IPS-NIHi7 (cell line): ENCODE results near the gene COL4A1.

ENCODE experiments used
- DNase-seq: peaks from one replicate; pipeline ENCODE4 v3.0.0; 2012; ENCODE audit warnings: mixed read lengths; ENCODE audit errors: extremely low spot score

COL4A1 gene

DNA sequence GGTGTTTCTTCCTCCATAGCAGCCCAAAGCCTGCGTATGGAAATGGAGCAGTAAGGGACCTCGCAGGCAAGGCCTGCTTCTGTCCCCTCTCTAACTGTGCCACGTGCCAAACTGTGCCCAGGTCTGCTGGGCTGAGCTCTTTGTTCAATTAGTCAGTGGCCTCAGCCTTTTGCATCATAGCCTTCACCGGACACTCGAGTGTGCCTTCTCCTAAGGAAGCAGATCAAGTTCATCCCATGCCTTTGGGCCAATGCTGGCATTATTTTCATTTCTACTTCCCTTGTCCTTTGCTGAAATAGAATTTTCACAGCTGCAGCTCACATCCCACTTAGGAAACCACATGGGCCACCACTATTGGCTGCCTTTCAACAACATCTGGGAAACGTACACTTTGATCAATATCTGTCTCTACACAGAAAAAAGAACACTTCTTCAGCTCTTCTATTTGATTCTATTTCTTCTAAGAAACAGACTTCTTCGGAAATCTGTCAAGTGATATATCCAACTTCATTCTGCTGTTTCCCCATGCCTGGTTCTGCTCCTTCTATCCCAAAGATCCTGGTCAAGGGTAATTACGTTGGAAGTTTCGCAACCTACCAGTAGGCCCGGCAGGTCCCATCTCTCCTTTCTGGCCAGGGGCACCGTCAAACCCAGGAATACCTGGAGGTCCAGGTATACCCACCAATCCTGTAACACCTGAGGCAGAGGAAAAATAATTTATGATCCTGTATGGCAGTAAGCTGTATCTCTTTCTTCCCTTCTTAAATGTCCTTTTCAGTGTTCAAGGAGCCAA lies 143.9 kb downstream of the COL4A1 start:
- DNase-seq: no peak

- no peak for DNase-seq
Measured at GRCh38 chr13:110162053-110162452, 144.9 kb downstream of the COL4A1 start.

DNA sequence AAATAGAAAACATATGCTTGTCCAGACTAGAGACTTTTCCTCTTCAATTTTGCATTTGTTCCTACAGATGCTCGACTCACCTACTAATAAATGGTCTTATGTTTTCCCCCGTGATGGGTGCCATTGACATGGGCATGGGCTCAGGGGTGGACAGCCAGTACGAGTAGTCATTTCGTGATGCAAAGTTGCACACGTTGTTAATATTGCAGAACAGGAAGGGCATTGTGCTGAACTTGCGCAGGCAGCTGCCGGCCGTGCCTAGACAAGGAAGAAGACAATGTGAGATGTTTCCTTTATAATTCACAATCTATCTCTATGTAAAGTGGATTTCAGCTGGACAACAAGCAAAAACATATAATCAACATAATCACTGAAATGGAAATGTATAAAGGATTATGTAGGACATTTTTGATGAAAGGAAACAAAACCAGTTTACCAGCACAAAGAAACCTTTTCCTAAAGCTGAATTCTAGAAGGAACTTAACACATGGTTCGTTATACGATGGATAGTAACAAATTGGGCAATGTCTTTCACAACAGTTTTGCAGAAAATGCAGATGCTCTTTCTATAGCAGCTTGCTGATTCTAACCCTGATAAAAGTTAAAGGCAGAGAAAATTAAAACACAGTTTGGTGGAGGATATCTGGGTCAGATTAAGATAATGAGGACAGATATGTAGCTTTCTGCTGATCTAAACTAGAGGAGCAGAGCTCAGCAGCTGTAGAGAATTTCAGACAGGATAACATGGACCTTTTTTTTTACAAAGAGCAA lies 145.7 kb downstream of the COL4A1 start:
- DNase-seq: no peak

GRCh38 chr13:110158226-110158625 lies 148.7 kb downstream of the COL4A1 start:
- DNase-seq: no peak

GRCh38 chr13:110157718-110158117 lies 149.2 kb downstream of the COL4A1 start:
- no peak for DNase-seq

GRCh38 chr13:110156301-110157049 lies 150.5 kb downstream of the COL4A1 start:
- DNase-seq: no peak

GRCh38 chr13:110155072-110155471 lies 151.9 kb downstream of the COL4A1 start:
- peak; percentile 58 for DNase-seq

- no peak for DNase-seq
Measured at GRCh38 chr13:110154410-110154933, 152.5 kb downstream of the COL4A1 start.

DNA sequence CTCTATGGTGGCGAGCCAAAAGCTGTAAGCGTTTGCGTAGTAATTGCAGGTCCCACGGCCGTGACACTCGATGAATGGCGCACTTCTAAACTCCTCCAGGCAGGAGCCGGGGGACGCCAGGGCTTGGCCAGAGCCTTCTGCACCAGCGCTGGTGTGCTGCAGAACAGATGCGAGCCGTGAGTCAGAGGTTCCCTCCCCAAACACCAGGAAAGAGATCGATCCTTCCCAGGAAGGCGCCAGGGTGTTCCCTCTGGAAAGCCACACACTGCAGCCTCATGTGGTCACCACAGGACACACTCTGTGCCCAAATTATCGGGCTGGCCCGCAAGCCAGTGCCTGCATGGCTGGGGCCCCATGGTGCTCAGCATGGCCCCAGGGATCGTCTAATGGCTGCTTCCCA lies 154.6 kb downstream of the COL4A1 start:
- DNase-seq: no peak

DNA sequence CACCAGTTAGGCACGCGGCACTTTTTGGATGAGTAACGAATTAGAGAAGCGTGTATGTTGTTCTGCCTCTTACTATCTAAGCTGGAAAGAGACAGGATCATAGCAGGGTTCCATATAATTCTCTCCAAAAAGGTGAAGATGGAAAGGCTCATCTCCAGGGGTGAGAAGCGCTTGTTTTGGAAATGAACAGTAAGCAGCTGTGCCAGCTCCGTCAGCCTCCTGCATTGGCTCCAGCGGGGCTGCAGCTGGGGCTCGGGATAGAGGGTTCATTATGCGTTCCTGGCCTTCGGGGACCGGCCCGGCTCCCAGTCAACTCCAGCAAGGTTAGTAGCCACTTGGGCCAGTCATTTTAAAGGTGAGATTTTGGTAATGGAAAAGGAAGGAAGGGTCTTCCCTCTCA lies 155.5 kb downstream of the COL4A1 start:
- DNase-seq: no peak

GRCh38 chr13:110150384-110151101 lies 156.4 kb downstream of the COL4A1 start:
- DNase-seq: no peak

DNA sequence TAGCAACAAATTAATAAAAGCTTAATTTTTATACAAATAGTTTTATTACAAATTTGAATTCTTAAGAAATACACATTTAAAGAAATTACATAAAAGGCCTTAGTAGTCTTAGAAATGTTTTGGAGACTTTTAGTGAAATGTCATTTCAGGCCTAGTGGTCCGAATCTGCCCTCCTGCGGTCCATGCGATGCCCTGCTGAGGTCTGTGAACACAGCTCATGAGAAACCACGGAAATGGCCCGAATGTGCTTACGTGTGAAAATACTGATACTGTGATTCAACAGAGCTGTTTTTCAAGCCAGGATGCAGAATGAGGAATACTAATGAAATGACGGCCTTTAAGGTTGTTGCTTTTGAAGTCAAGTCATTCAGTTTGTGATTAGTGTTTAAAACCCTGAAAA lies 157.9 kb downstream of the COL4A1 start:
- no peak for DNase-seq

- no peak for DNase-seq
Measured at GRCh38 chr13:110140099-110140498, 166.9 kb downstream of the COL4A1 start.

- no peak for DNase-seq
Measured at GRCh38 chr13:110138700-110139036, 168.3 kb downstream of the COL4A1 start.

DNA sequence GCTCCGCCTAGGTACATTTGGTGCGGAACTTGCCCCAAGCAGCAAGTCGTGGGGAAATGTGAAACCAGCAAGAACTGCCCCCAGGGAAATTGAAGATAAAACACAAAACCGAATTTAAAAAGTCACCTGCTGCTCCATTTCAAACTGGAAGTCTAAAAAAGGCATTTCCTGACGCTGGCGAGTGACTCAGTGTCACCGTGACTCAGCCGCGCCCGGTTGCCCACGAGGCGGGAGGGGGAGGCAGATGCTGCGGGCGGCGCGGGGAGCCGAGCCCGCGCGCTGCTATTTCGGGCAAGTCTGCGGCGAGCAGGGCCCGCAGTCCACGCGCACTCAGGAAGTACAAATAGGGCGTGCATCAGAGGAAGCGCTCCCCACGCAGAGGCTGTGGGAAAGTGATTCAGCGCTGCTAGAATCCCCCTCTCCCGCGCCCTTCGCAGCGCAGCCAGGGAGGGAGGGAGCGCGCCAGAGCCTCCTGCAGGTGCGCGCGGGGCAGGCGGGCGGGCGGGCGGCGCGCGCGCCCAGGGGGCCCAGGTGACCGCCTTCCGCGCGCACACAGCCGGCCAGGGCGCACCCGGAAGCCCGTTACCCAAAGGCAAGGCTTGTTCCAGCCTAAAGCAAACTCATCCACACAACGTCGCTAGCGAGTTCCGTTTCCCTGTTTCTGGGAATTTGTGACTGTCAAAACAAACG lies 168.8 kb downstream of the COL4A1 start:
- DNase-seq: peak; percentile 81

GRCh38 chr13:110137680-110138009 lies 169.3 kb downstream of the COL4A1 start:
- DNase-seq: no peak

GRCh38 chr13:110136660-110137585 lies 170.0 kb downstream of the COL4A1 start:
- peak; percentile 54 for DNase-seq

- no peak for DNase-seq
Measured at GRCh38 chr13:110135977-110136597, 170.9 kb downstream of the COL4A1 start.

DNA sequence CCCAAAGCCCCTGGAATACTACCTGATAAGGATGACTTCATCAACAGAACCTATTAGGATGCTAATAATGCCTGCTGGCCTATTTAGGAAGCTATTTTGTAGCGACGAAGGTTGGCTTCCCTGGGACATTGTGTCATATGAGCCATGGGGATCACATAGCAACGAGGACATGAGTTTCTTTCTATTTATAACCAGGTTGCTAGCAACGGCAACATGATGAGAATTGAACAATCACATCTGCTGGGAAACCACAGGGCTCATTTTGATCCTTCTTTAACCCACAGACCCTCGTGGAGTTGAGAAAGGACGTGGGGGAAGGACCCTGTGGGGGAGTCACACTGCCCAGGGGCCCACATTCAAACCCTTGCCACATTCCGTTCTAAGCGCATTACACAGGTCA lies 172.2 kb downstream of the COL4A1 start:
- no peak for DNase-seq
